ENCODE measurements around the gene KCTD1.

Gene KCTD1

GRCh38 chr18:26414901-26415440 is 133.4 kb downstream of the KCTD1 start:
- TF ChIP-seq CTCF (IDR thresholded peaks at IDR 0.05; ENCODE audit: insufficient read depth, low read depth, low read length, missing control alignments), result no peak
- no peak overlapping the region for H3K4me3 ChIP-seq (ENCODE audit: low read length)
- no peak for DNase-seq (ENCODE audit: low read depth)

DNA sequence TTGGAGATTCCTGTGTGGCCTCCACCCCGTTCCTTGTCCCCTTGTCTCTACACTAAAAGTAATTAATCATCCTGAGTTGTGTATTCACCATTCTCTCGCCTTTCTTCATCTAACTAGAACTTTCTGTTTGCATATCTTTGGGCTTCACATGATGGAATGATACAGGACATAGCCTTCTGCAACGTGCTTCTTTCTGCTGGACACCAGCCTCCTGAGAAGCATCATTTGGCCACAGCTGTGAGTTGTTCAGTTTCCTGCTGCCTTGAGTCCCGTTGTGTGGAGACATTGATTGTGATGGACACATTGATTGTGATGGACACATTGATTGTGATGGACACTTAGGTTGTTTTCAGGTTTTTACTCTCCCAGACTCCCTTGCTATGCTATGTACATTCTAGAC is 139.3 kb downstream of the KCTD1 start:
- no peak for TF ChIP-seq CTCF (IDR thresholded peaks at IDR 0.05; ENCODE audit: insufficient read depth, low read depth, low read length, missing control alignments)
- no peak overlapping the region for H3K4me3 ChIP-seq (ENCODE audit: low read length)
- DNase-seq (ENCODE audit: low read depth), result no peak

- no peak overlapping the region for H3K4me3 ChIP-seq (ENCODE audit: low read length)
- TF ChIP-seq CTCF (IDR thresholded peaks at IDR 0.05; ENCODE audit: insufficient read depth, low read depth, low read length, missing control alignments), result no peak
- peak; percentile 87 for DNase-seq (ENCODE audit: low read depth)
These were observed 140.4 kb downstream of the KCTD1 start for GRCh38 chr18:26407736-26408601.

DNA sequence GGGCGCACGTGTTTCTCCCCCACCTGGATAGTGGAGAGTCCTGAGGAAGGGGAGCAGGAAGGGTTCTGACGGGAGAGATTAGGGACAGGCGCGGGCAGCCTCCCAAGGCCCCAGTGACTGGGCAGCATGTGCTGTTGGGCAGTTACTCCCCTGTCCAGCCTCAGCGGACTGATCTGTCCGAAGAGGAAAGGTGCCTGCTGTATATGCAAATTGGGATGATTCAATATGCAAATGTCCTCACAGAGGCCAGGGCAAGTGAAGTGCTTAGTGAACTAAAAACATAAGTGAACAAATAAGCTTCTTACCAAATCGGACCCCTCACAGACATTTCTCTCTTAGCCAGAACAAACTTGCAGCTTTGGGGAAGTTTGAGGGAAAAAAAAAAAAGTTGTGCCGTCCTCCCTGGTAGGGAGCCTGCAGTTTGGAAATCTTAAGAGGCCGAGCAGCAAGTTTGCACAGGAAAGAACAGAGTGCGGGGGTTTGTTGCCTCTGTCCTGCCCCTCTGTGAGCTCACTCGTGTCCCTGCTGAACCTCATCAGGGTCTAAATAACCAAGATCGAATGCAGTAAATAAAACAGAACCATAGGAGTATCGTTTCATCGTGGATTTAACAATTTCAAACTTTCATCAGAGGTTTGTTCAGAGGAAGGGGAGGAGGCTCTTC is 141.4 kb downstream of the KCTD1 start:
- peak; percentile 50 for DNase-seq (ENCODE audit: low read depth)
- TF ChIP-seq CTCF (IDR thresholded peaks at IDR 0.05; ENCODE audit: insufficient read depth, low read depth, low read length, missing control alignments), result no peak
- H3K4me3 ChIP-seq (ENCODE audit: low read length), result no peak overlapping the region

- H3K4me3 ChIP-seq (ENCODE audit: low read length), result no peak overlapping the region
- TF ChIP-seq CTCF (IDR thresholded peaks at IDR 0.05; ENCODE audit: insufficient read depth, low read depth, low read length, missing control alignments), result no peak
- DNase-seq (ENCODE audit: low read depth), result no peak
These were observed 142.0 kb downstream of the KCTD1 start for GRCh38 chr18:26406324-26406723.

GRCh38 chr18:26405190-26405801 is 143.1 kb downstream of the KCTD1 start:
- DNase-seq (ENCODE audit: low read depth), result peak; percentile 61

More at GRCh38 chr18:26405190-26405801, 143.1 kb downstream of the KCTD1 start:
- peak; percentile 72 for TF ChIP-seq CTCF (IDR thresholded peaks at IDR 0.05; ENCODE audit: insufficient read depth, low read depth, low read length, missing control alignments)
- H3K4me3 ChIP-seq (ENCODE audit: low read length), result no peak overlapping the region
